OCI-LY1 (cell line): ENCODE measurements around the gene CDX2.

ENCODE experiments used
- CTCF ChIP-seq: fragments of 200-600 bp; sonication (generic), shearing (Covaris generic); IDR thresholded peaks from 2 replicates; pipeline ENCODE4 v1.5.1; 2017; ENCODE audit warnings: mild to moderate bottlenecking, antibody characterized with exemption, low read length, moderate library complexity, mixed read lengths
- EZH2 ChIP-seq: fragments of 200-600 bp; sonication (generic), shearing (Covaris generic); IDR thresholded peaks from 2 replicates; pipeline ENCODE4 v1.8.0; 2017; ENCODE audit warnings: borderline replicate concordance, mixed run types, mild to moderate bottlenecking, antibody characterized with exemption, low read length, moderate library complexity, mixed read lengths

- no peak for TF ChIP-seq EZH2
- no peak for TF ChIP-seq CTCF
Observed at GRCh38 chr13:28001049-28001448, 31.9 kb upstream of the CDX2 start.
